ENCODE results near the gene SOBP. TPM values are rescaled to one million over a fixed set of nuclear protein-coding genes. Genes with fewer than 3 reads are reported as not detected.

Gene SOBP
- total RNA-seq, 2 donors from 2014 or later, result 0.16 TPM; not detected in 1

DNA sequence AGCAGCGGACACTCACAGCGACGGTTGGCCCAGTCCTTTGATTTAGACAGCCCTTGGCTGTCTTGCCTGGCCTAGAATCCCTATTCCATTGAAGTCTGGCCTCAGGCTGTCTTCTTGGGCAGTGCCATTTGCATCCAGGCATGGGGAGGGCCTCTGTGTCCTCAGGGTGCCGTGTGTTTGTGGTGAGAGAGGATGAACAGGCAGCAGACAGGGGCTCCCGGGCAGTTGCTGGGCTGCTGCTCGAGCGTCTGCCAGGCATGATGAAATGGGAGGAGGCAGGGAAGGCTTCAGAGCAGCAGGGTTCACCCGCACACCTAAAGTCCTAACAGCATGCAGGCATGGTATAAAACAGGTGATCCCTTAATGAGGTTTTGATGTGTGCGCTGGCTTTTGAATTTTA is 126.9 kb downstream of the SOBP start:
- Mint-ChIP-seq H3K27me3 (peaks cover 13% of the 10 kb centered on the region), H3K4me3 (no peak overlapping the region), H3K27ac (no peak overlapping the region), H3K36me3 (ENCODE audit: low read depth) (peaks cover 5% of the 10 kb centered on the region), H3K4me1 (peaks cover 5% of the 10 kb centered on the region)
- H3K9me3 ChIP-seq (ENCODE audit: control insufficient read depth, low read length, poor library complexity, severe bottlenecking), result no peaks in the 10 kb centered on the region
- DNase-seq (no peak), ATAC-seq (no peak)

DNA sequence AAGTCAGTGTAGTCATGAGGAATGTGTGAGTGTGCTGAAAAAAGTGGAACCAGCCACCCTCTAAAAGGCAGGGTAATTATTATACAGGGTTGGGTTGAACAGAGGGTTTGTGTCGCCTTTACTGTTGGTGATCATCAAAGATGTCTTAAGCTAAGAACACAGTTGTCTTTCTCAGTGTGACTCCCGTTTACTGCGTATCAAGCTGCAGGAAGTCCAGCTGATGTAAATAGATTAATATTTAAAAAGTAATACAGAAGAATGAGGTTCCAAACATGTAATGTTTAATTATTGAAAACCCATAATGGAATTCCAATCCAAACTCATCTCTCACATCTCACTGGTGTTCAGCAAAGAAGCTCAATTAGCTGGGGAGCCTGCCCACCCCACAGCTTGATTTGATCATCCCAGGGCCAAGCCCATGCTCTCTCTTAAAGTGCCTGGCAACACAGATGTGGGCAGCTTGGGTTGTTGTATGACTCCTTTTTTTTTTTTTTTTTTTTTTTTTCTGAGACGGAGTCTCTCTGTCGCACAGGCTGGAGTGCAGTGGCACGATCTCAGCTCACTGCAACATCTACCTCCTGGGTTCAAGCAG is 127.5 kb downstream of the SOBP start:
- Mint-ChIP-seq H3K27me3 (peaks cover 13% of the 10 kb centered on the region), H3K36me3 (ENCODE audit: low read depth) (peaks cover 5% of the 10 kb centered on the region), H3K4me1 (peaks cover 5% of the 10 kb centered on the region), H3K27ac (peak overlapping the region; percentile 30), H3K4me3 (no peak overlapping the region)
- no peaks in the 10 kb centered on the region for H3K9me3 ChIP-seq (ENCODE audit: control insufficient read depth, low read length, poor library complexity, severe bottlenecking)
- DNase-seq (no peak), ATAC-seq (no peak)

DNA sequence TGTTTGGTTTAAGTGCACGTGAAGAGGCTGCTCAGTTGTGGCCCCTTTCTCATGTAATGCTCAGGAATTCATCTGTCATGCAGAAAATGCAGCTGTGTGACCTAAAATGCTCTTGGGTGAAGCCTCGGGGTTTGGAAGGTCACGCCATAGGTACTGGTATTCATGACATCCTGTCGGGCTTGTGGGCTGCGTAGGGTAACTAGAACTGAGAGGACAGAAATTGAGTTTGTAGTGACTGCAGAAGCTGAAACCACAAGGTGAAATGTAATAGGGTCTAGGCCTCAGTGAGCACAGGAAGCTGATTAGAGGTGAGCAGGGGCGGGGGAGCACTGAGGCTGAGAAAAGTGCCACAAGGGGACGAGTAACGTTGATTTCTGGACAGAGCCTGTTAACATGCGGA is 128.8 kb downstream of the SOBP start:
- Mint-ChIP-seq H3K4me3 (no peak overlapping the region), H3K27me3 (peaks cover 13% of the 10 kb centered on the region), H3K36me3 (ENCODE audit: low read depth) (peaks cover 5% of the 10 kb centered on the region), H3K4me1 (peaks cover 5% of the 10 kb centered on the region), H3K27ac (peak overlapping the region; percentile 30)
- no peaks in the 10 kb centered on the region for H3K9me3 ChIP-seq (ENCODE audit: control insufficient read depth, low read length, poor library complexity, severe bottlenecking)
- no peak for DNase-seq
- peak; percentile 80 for ATAC-seq

DNA sequence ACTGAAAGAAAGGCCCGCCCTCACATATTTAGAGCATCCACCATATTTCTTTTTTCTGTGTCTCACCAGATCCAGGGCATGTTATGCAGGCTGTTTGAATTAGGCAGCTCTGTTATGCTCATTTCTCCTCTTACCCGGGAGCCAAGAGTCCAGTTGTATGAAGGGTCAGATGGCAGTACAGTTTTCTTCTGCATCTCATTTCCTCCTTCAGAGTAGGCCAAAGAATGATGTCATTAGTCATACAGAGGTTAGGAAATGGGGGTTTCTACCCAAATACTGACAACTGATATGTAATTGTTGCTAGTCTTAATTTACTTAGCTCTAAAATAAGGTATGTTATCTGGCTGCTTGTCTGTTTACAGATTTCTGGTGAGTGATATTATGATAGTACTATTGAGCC is 130.8 kb downstream of the SOBP start:
- H3K27ac Mint-ChIP-seq, result no peak overlapping the region
- no peak overlapping the region for H3K4me3 Mint-ChIP-seq
- H3K36me3 Mint-ChIP-seq (ENCODE audit: low read depth), result no peaks in the 10 kb centered on the region
- ATAC-seq, result no peak
- H3K4me1 Mint-ChIP-seq, result peaks cover 5% of the 10 kb centered on the region
- no peak for DNase-seq
- H3K27me3 Mint-ChIP-seq, result peaks cover 8% of the 10 kb centered on the region
- no peaks in the 10 kb centered on the region for H3K9me3 ChIP-seq (ENCODE audit: control insufficient read depth, low read length, poor library complexity, severe bottlenecking)

DNA sequence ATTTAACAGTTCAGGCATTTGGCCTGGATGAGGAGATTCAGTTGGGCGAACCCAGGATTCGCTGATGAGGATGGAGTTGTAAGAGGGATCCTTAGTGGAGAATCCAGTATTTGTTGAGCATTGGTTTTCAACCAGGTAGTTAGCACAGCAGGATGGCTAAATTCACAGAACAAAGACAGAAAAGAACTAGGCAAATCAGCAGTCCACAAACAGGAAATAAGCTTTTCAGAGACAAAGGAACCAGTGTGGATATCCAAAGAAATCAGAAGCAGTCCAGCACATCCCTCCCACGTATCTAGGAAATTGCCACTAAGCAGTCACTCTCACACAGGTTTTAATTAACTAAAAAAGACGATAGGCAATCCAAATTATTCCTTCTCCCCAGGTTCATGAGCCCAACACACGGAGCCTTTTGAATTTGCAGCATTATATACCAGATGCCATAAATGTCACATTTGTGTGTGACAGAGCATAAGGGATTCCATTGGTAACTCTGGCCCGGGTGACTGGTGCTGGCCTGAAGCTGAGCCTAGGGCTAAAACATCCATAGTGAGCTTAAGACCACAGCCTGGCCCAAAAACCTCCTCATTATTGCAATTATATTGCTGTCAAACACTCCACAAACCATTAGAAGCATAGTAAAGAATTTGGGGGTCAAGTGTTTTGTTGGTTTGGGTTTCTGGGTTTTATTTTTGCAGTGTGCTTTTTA is 131.5 kb downstream of the SOBP start:
- no peak overlapping the region for H3K4me3 Mint-ChIP-seq
- H3K27ac Mint-ChIP-seq, result no peak overlapping the region
- H3K9me3 ChIP-seq (ENCODE audit: control insufficient read depth, low read length, poor library complexity, severe bottlenecking), result no peaks in the 10 kb centered on the region
- peaks cover 5% of the 10 kb centered on the region for H3K4me1 Mint-ChIP-seq
- ATAC-seq (no peak), DNase-seq (no peak)
- peaks cover 7% of the 10 kb centered on the region for H3K27me3 Mint-ChIP-seq
- H3K36me3 Mint-ChIP-seq (ENCODE audit: low read depth), result no peaks in the 10 kb centered on the region

DNA sequence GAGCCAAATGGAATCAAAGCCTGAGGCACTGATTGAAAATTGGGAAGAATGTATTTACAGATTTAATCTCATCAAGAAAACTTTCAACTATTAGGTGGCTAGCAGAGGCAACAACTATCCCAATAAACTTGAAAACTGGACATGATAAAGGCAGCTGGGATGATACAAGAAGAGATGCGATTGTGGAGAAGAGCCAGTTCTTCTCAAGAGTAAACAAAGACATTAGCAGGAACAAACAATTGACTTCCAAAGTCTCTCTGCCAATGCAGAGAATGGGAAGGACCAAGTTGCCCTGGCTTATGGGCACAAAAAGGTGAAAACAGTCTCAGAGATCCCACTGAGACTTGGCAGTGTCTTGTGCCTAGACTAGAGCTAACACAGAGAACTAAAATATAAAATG is 132.4 kb downstream of the SOBP start:
- H3K27ac Mint-ChIP-seq, result no peak overlapping the region
- H3K36me3 Mint-ChIP-seq (ENCODE audit: low read depth), result no peaks in the 10 kb centered on the region
- DNase-seq (no peak), ATAC-seq (no peak)
- H3K4me3 Mint-ChIP-seq, result no peak overlapping the region
- H3K27me3 Mint-ChIP-seq, result peaks cover 7% of the 10 kb centered on the region
- no peaks in the 10 kb centered on the region for H3K9me3 ChIP-seq (ENCODE audit: control insufficient read depth, low read length, poor library complexity, severe bottlenecking)
- peaks cover 5% of the 10 kb centered on the region for H3K4me1 Mint-ChIP-seq

DNA sequence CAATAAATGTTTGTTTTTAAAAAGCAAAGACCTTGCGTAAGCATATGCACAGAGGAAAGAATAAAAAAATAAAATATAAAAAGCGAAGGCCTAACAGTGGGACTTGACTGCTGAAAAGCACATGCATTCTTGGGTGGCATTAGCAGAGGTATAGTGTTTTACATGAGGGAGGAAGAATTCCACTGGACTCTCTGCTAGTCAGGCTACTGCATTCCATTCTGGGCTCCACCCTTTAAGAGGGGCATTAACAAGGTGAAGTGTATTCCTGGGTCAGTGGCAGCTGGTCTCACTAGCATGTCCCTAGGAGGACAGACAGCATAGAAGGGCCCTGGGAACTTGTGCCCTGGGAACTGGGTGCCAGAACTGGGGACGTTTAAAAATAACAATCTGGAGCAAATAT is 134.1 kb downstream of the SOBP start:
- DNase-seq (no peak), ATAC-seq (no peak)
- Mint-ChIP-seq H3K36me3 (ENCODE audit: low read depth) (no peaks in the 10 kb centered on the region), H3K4me3 (no peak overlapping the region), H3K27ac (no peak overlapping the region), H3K4me1 (no peaks in the 10 kb centered on the region), H3K27me3 (peaks cover 17% of the 10 kb centered on the region)
- H3K9me3 ChIP-seq (ENCODE audit: control insufficient read depth, low read length, poor library complexity, severe bottlenecking), result no peaks in the 10 kb centered on the region

DNA sequence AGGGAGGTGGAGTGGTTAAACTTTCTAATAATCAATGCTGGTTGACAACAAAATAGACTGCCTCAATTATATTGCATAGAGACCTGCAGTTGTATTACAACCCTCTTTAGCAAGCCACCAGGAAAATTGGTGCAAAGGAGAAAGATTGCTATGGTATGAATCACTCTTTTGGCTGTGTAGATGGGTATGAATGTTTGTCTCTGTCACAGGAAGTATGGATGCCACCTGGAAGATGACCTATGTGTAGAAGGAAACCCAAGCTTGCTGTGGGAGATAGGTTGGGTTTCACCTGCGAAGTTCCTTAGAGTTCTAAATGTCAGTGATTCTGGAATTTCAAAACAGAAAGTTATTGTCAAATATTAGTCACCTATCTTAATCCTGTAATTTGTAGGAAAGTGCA is 134.6 kb downstream of the SOBP start:
- no peak for ATAC-seq
- Mint-ChIP-seq H3K36me3 (ENCODE audit: low read depth) (no peaks in the 10 kb centered on the region), H3K4me3 (no peak overlapping the region)

DNA sequence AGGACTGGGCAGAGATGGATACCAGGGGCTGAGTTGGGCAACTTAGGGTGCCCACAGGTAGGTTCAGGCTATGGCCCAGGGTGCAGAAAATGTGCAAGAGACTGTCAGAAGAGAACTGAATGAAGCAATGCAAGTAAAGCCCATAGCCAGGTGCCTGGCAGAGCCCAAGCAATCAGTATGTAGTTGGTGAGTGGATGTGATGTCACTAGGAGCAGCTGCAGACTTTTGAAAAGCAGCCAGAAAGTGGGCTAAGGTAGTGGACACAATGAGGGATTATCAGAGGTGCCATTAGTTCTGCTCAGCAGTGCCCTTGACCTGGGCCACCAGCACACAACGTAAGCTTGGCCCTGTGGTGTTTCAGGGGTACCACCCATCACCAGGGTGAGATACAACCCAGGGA is 135.3 kb downstream of the SOBP start:
- ATAC-seq, result no peak
- H3K4me3 Mint-ChIP-seq, result no peak overlapping the region

More for the DNA sequence above, 134.6 kb downstream of the SOBP start:
- DNase-seq, result no peak
- Mint-ChIP-seq H3K27ac (no peak overlapping the region), H3K27me3 (peaks cover 22% of the 10 kb centered on the region), H3K4me1 (no peaks in the 10 kb centered on the region)
- H3K9me3 ChIP-seq (ENCODE audit: control insufficient read depth, low read length, poor library complexity, severe bottlenecking), result no peaks in the 10 kb centered on the region

DNA sequence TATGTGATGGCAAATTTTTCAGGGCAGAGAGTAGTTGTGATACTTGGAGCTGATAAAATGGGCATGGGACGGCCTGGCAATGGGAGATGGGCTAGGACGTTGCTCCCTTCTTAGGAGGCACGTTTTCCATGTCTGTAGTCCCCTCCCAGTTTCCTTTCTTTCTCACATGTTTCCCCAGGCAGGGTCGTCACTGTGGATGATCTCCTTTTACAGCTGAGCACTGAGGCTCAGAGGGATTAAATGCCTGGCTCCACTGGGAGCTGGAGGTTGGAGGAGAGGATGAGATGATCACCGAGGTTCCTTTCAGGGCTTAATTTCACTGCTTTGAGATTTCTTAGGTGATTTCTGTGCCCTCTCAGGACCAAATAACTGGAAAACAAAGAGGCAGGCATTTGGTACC is 136.7 kb downstream of the SOBP start:
- DNase-seq (no peak), ATAC-seq (no peak)
- Mint-ChIP-seq H3K4me3 (no peak overlapping the region), H3K36me3 (ENCODE audit: low read depth) (peaks cover 2% of the 10 kb centered on the region), H3K27ac (no peak overlapping the region), H3K27me3 (peaks cover 34% of the 10 kb centered on the region), H3K4me1 (no peaks in the 10 kb centered on the region)
- H3K9me3 ChIP-seq (ENCODE audit: control insufficient read depth, low read length, poor library complexity, severe bottlenecking), result no peaks in the 10 kb centered on the region

More for the DNA sequence above, 135.3 kb downstream of the SOBP start:
- peaks cover 28% of the 10 kb centered on the region for H3K27me3 Mint-ChIP-seq
- H3K27ac Mint-ChIP-seq, result no peak overlapping the region
- H3K4me1 Mint-ChIP-seq, result no peaks in the 10 kb centered on the region
- DNase-seq, result no peak
- no peaks in the 10 kb centered on the region for H3K36me3 Mint-ChIP-seq (ENCODE audit: low read depth)
- no peaks in the 10 kb centered on the region for H3K9me3 ChIP-seq (ENCODE audit: control insufficient read depth, low read length, poor library complexity, severe bottlenecking)

DNA sequence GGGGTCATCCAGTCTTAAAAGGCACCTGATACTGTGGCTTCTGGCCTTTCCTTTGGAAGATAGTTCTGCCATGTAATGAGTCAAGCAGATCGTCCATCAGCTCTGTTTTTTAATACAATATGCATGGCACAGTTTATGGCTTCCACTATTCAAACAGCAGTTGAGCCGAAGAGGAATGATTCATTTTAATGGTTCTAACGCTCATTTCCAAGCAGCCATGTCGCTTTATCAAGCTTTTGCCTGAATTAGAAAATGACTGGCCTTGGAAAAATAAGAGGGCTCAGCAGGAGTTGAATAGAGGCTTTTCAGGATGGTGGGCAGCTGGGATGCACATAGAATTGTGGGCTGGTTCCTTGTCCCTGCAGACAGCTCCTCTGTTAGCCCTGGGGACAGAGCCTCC is 138.1 kb downstream of the SOBP start:
- DNase-seq (no peak), ATAC-seq (no peak)
- Mint-ChIP-seq H3K27ac (no peak overlapping the region), H3K27me3 (peaks cover 45% of the 10 kb centered on the region), H3K4me3 (no peak overlapping the region), H3K36me3 (ENCODE audit: low read depth) (peaks cover 2% of the 10 kb centered on the region), H3K4me1 (no peaks in the 10 kb centered on the region)
- H3K9me3 ChIP-seq (ENCODE audit: control insufficient read depth, low read length, poor library complexity, severe bottlenecking), result no peaks in the 10 kb centered on the region

DNA sequence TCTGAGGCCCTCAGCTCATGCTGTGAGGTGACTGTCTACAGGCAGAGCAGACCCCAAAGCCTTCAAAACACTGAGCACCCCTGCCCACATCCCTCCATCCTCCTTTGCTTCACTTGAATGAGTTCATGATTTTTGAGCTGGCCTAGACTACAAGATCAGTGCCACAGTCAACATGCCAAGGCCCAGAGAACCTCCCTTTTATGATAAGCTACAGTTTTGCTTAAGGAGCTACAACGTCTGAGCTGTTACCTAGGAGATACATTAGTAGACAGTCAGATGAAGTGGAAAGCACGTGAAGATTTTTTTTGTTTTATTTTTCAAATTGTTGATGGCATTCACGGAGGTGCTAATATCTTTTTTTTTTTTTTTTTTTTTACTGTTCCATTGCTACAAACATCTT is 139.0 kb downstream of the SOBP start:
- peaks cover 2% of the 10 kb centered on the region for H3K36me3 Mint-ChIP-seq (ENCODE audit: low read depth)
- H3K4me3 Mint-ChIP-seq, result no peak overlapping the region
- peaks cover 54% of the 10 kb centered on the region for H3K27me3 Mint-ChIP-seq
- H3K9me3 ChIP-seq (ENCODE audit: control insufficient read depth, low read length, poor library complexity, severe bottlenecking), result no peaks in the 10 kb centered on the region
- ATAC-seq, result no peak
- no peak overlapping the region for H3K27ac Mint-ChIP-seq
- no peak for DNase-seq
- H3K4me1 Mint-ChIP-seq, result no peaks in the 10 kb centered on the region

DNA sequence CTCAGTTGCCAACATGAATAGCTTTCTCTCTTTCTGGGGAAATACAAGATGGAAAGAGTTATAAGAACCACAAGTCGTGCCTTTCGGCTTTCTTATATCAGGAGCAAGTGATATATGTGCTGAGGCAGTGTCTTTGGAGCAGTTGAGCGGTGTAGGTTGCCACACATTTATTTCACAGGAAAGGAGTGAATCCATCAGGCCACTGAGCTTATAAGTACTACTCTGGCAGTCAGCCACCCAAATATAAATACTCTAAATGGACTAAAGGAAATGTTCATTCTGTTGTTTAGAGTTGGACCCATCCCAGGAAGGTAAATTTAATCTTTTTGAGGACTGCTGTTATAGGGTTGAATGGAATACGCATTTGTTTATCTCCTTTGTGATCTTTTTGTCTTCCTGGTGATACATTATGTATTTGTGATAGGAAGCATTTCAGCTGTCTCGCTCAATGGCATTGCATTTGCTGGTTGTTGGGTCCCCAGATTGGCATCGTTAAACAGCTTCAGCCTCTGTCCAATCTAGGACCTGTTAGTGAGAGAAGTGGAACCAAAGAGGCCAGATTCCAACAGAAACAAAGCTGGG is 139.7 kb downstream of the SOBP start:
- ATAC-seq (no peak), DNase-seq (no peak)
- no peaks in the 10 kb centered on the region for H3K9me3 ChIP-seq (ENCODE audit: control insufficient read depth, low read length, poor library complexity, severe bottlenecking)
- peaks cover 51% of the 10 kb centered on the region for H3K27me3 Mint-ChIP-seq
- no peak overlapping the region for H3K27ac Mint-ChIP-seq
- peaks cover 2% of the 10 kb centered on the region for H3K36me3 Mint-ChIP-seq (ENCODE audit: low read depth)
- H3K4me3 Mint-ChIP-seq, result no peak overlapping the region
- no peaks in the 10 kb centered on the region for H3K4me1 Mint-ChIP-seq
